HCT116 (cell line): ENCODE measurements around the gene C2. TPM values are rescaled to one million over a fixed set of nuclear protein-coding genes. Genes with fewer than 3 reads are reported as not detected.

ENCODE experiments used
- ATAC-seq: fragments of 200-7000 bp; cut with Tn5 transposase; 2 replicates; pipeline ENCODE4 v1.9.1; 2020; ENCODE audit warnings: mild to moderate bottlenecking, moderate library complexity
- BruUV-seq: library from RNA; stranded (reverse); fragments of 400-500 nt; replicated peaks from 2 replicates; lab custom pipeline; 2021; lab: Mats Ljungman, UMichigan
- CTCF ChIA-PET: fragments of 300-600 bp; sonication (Branson Sonifier 250); formaldehyde crosslinking; loops from one replicate; lab custom pipeline; 2021; ENCODE audit warnings: antibody characterized with exemption; lab: Charles Lee
- POLR2A ChIA-PET: fragments of 300-600, 350-600 bp; sonication (Branson Sonifier 250); formaldehyde crosslinking; loops from one replicate; lab custom pipeline; 2021; ENCODE audit warnings: antibody characterized with exemption; lab: Charles Lee
- RAD21 ChIA-PET, 2 experiments: fragments of 300-600 bp; sonication (Branson Sonifier 250); formaldehyde crosslinking; loops; one replicate each; lab custom pipeline; 2023; ENCODE audit warnings: low total read pairs in 2 of 2; ENCODE audit not compliant: uncharacterized antibody in 2 of 2, unreplicated experiment in 2 of 2, low non-redundant PET in 1 of 2; lab: Charles Lee
- DNase-seq: peaks from one replicate; pipeline ENCODE4 v3.0.0-alpha.2; 2010; ENCODE audit warnings: low read depth, low spot score
- H2AFZ ChIP-seq: fragments of 200-600 bp; shearing (Covaris generic), sonication (generic); 2 replicates; pipeline ENCODE4 v1.6.1; 2017; ENCODE audit warnings: low read depth, mixed run types, mixed read lengths, antibody characterized with exemption, low read length; ENCODE audit not compliant: poor library complexity, severe bottlenecking
- H3K27ac ChIP-seq: 2 replicates; pipeline ENCODE4 v1.5.1; 2012; ENCODE audit warnings: low read depth, low read length
- H3K27me3 ChIP-seq: fragments of 200-600 bp; sonication (generic); 2 replicates; pipeline ENCODE4 v1.6.1; 2016; ENCODE audit warnings: mixed run types, low read length, mixed read lengths; ENCODE audit not compliant: insufficient read depth
- H3K36me3 ChIP-seq, 2 experiments: fragments of 200-500 bp in 1 of 2; fragments of 200-600 bp in 1 of 2; sonication (Bioruptor generic) in 1 of 2; sonication (generic) in 1 of 2; 2 replicates each; pipeline versions ENCODE4 v1.5.1 to v1.6.1; 2014 to 2016; ENCODE audit warnings: low read length in 2 of 2, inconsistent platforms in 1 of 2, mixed read lengths in 1 of 2, mixed run types in 1 of 2; ENCODE audit not compliant: insufficient read depth in 2 of 2, control insufficient read depth in 1 of 2
- H3K4me1 ChIP-seq, 2 experiments: fragments of 200-600 bp in 1 of 2; sonication (generic) in 1 of 2; 2 replicates each; pipeline versions ENCODE4 v1.5.1 to v1.6.1; 2012 to 2017; ENCODE audit warnings: low read length in 2 of 2, inconsistent platforms in 1 of 2, mild to moderate bottlenecking in 1 of 2, mixed read lengths in 1 of 2, mixed run types in 1 of 2, moderate library complexity in 1 of 2; ENCODE audit not compliant: insufficient read depth in 2 of 2, control insufficient read depth in 1 of 2
- H3K4me2 ChIP-seq: fragments of 200-600 bp; sonication (generic); 2 replicates; pipeline ENCODE4 v1.6.1; 2017; ENCODE audit warnings: mixed run types, low read length, mixed read lengths
- H3K4me3 ChIP-seq, 2 experiments: fragments of 200-600 bp in 1 of 2; sonication (generic) in 1 of 2; replicated peaks in 1 of 2; 2 replicates each; pipeline ENCODE4 v1.5.1; 2011 to 2016; ENCODE audit warnings: low read length in 2 of 2, control low read depth in 1 of 2, low read depth in 1 of 2, mild to moderate bottlenecking in 1 of 2, mixed read lengths in 1 of 2, mixed run types in 1 of 2
- H3K79me2 ChIP-seq: fragments of 200-600 bp; sonication (generic); 2 replicates; pipeline ENCODE4 v1.6.1; 2017; ENCODE audit warnings: mild to moderate bottlenecking, mixed run types, low read length, moderate library complexity, mixed read lengths; ENCODE audit not compliant: insufficient read depth
- H3K9ac ChIP-seq: fragments of 200-600 bp; sonication (generic); 2 replicates; pipeline ENCODE4 v1.6.1; 2016; ENCODE audit warnings: low read length, mixed read lengths
- H3K9me2 ChIP-seq: fragments of 200-600 bp; sonication (generic), shearing (Covaris generic); 2 replicates; pipeline ENCODE4 v1.6.1; 2017; ENCODE audit warnings: mixed run types, mild to moderate bottlenecking, moderate library complexity; ENCODE audit not compliant: insufficient read depth
- H3K9me3 ChIP-seq, 2 experiments: fragments of 200-500 bp in 1 of 2; fragments of 200-600 bp in 1 of 2; sonication (Bioruptor generic) in 1 of 2; sonication (generic) in 1 of 2; 2 replicates each; pipeline ENCODE4 v1.6.1; 2014 to 2017; ENCODE audit warnings: low read length in 2 of 2, mixed read lengths in 2 of 2, inconsistent platforms in 1 of 2, low read depth in 1 of 2, mild to moderate bottlenecking in 1 of 2, mixed run types in 1 of 2, moderate library complexity in 1 of 2; ENCODE audit not compliant: control insufficient read depth in 1 of 2, insufficient read depth in 1 of 2
- H4K20me1 ChIP-seq: fragments of 200-600 bp; sonication (generic), shearing (Covaris generic); 2 replicates; pipeline ENCODE4 v1.6.1; 2017; ENCODE audit warnings: mixed run types, mild to moderate bottlenecking, moderate library complexity; ENCODE audit not compliant: insufficient read depth
- ELF1 ChIP-seq: IDR thresholded peaks from 2 replicates; pipeline ENCODE4 v1.6.1; 2012; ENCODE audit warnings: low read depth, borderline replicate concordance
- EZH2 ChIP-seq: fragments of 200-600 bp; sonication (generic); IDR thresholded peaks from 2 replicates; pipeline ENCODE4 v1.6.1; 2017; ENCODE audit warnings: antibody characterized with exemption, mixed run types
- EZH2phosphoT487 ChIP-seq: fragments of 200-600 bp; IDR thresholded peaks from 2 replicates; pipeline ENCODE4 v1.6.1; 2018; ENCODE audit warnings: antibody characterized with exemption, borderline replicate concordance
- POLR2A ChIP-seq: IDR thresholded peaks from 2 replicates; pipeline ENCODE4 v1.7.0; 2011; ENCODE audit warnings: borderline replicate concordance; ENCODE audit not compliant: insufficient read depth, insufficient read length; ENCODE audit errors: extremely low read depth
- POLR2AphosphoS5 ChIP-seq: IDR thresholded peaks from 2 replicates; pipeline ENCODE4 v1.6.1; 2011; ENCODE audit warnings: mild to moderate bottlenecking, low read depth, low read length, moderate library complexity
- RAD21 ChIP-seq: IDR thresholded peaks from 2 replicates; pipeline ENCODE4 v1.6.1; 2012; ENCODE audit warnings: low read depth, mild to moderate bottlenecking
- SIN3A ChIP-seq: IDR thresholded peaks from 2 replicates; pipeline ENCODE4 v1.6.1; 2012; ENCODE audit warnings: low read depth
- SP1 ChIP-seq: IDR thresholded peaks from 2 replicates; pipeline ENCODE4 v1.6.1; 2012; ENCODE audit warnings: low read depth
- TCF7L2 ChIP-seq: IDR thresholded peaks from 2 replicates; pipeline ENCODE4 v1.7.0; 2011; ENCODE audit warnings: borderline replicate concordance, inconsistent platforms; ENCODE audit not compliant: insufficient read depth, insufficient read length; ENCODE audit errors: extremely low read depth
- YY1 ChIP-seq: IDR thresholded peaks from 2 replicates; pipeline ENCODE4 v1.6.1; 2011; ENCODE audit warnings: low read length, low read depth, moderate library complexity, mild to moderate bottlenecking; ENCODE audit not compliant: insufficient replicate concordance; ENCODE audit errors: extremely low read depth
- ZFX ChIP-seq: fragments of 450-650 bp; IDR thresholded peaks from 2 replicates; pipeline ENCODE4 v1.6.1; 2017
- ZNF274 ChIP-seq: fragments of 200-500 bp; sonication (Bioruptor generic); IDR thresholded peaks from 2 replicates; pipeline ENCODE4 v1.6.1; 2014; ENCODE audit warnings: mild to moderate bottlenecking, low read depth, low read length, inconsistent platforms
- intact Hi-C: fragments of 100-400 bp; cut with micrococcal nuclease; formaldehyde crosslinking; loops from 2 replicates; pipeline ENCODE4 v1.10.0; 2022
- total RNA-seq: library from RNA; stranded (reverse); gene quantifications from one replicate; pipeline ENCODE4 v1.2.1, GENCODE V29; 2021; ENCODE audit not compliant: unreplicated experiment
- TF ChIP-seq, protein P1 (sequence below): IDR thresholded peaks from 2 replicates; pipeline ENCODE4 v1.6.1; 2012; ENCODE audit warnings: low read depth
- TF ChIP-seq, protein P2 (sequence below), 3 experiments: fragments of 200-600 bp in 1 of 3; sonication (generic) in 1 of 3; IDR thresholded peaks in 2 of 3; conservative IDR thresholded peaks in 1 of 3; 2 replicates each; pipeline ENCODE4 v1.5.1; 2012 to 2017; ENCODE audit warnings: low read depth in 2 of 3, low read length in 2 of 3, antibody characterized with exemption in 1 of 3, borderline replicate concordance in 1 of 3, control low read depth in 1 of 3, mild to moderate bottlenecking in 1 of 3, mixed read lengths in 1 of 3, mixed run types in 1 of 3, moderate library complexity in 1 of 3; ENCODE audit not compliant: insufficient read depth in 1 of 3
- TF ChIP-seq, protein P3 (sequence below): IDR thresholded peaks from 2 replicates; pipeline ENCODE4 v1.6.1; 2012

Gene C2
- total RNA-seq, 1 experiment from 2014 or later = 3.1 TPM

DNA sequence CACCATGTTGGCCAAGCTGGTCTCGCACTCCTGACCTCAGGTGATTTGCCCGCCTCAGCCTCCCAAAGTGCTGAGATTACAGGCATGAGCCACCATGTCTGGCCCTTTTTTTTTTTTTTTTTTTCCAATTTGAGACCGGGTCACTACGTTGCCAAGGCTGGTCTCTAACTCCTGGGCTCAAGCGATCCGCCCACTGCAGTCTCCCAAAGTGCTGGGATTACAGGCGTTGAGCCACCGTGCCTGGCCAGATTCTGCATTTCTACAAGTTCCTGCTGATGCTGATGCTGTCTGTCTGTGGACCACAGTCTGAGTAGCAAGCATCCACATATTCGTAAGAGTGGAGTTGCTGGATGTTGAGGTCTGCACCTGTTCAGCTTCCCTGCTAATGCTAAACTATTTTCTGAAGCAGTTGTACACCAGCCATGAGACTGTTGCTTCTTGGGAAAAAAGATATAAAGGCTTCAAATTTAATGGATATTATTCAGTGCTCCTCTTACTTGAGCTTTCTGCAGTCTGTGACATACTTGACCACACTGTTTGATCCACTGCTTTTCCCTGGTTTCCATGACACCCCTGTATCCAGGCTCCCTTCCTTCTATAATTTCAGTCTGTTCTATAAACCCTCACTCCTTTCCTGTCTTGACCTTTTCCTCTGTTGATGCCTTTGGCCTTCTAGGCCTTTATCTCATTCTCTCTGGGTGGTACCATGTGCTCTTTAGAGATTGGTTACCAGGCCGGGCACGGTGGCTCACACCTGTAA lies 15.5 kb upstream of the C2 start:
- ChIA-PET CTCF (no interaction called here), POLR2A (no interaction called here), RAD21 (no interaction called here)
- ATAC-seq = no peak
- Histone ChIP-seq H3K27me3 (no peaks in the 10 kb centered on the region), H4K20me1 (no peaks in the 10 kb centered on the region), H3K27ac (peak overlapping the region; percentile 72), H3K4me1 (peaks cover 42 to 69% of the 10 kb centered on the region in 2 experiments), H3K4me2 (peak overlapping the region; percentile 65), H3K79me2 (no peaks in the 10 kb centered on the region), H3K9ac (peak overlapping the region; percentile 37), H2AFZ (no peak overlapping the region), H3K4me3 (no peak overlapping the region), H3K9me2 (no peaks in the 10 kb centered on the region), H3K36me3 (no peaks in the 10 kb centered on the region)
- intact Hi-C loops = no loop called here
- DNase-seq = no peak
- BruUV-seq = no TSS peak
- TF ChIP-seq TCF7L2 (no peak), ZNF274 (no peak), SP1 (no peak), POLR2AphosphoS5 (no peak), EZH2phosphoT487 (no peak), YY1 (no peak), RAD21 (no peak), ZFX (no peak), POLR2A (no peak), EZH2 (no peak), SIN3A (no peak), ELF1 (no peak)
- TF ChIP-seq, protein P1, sequence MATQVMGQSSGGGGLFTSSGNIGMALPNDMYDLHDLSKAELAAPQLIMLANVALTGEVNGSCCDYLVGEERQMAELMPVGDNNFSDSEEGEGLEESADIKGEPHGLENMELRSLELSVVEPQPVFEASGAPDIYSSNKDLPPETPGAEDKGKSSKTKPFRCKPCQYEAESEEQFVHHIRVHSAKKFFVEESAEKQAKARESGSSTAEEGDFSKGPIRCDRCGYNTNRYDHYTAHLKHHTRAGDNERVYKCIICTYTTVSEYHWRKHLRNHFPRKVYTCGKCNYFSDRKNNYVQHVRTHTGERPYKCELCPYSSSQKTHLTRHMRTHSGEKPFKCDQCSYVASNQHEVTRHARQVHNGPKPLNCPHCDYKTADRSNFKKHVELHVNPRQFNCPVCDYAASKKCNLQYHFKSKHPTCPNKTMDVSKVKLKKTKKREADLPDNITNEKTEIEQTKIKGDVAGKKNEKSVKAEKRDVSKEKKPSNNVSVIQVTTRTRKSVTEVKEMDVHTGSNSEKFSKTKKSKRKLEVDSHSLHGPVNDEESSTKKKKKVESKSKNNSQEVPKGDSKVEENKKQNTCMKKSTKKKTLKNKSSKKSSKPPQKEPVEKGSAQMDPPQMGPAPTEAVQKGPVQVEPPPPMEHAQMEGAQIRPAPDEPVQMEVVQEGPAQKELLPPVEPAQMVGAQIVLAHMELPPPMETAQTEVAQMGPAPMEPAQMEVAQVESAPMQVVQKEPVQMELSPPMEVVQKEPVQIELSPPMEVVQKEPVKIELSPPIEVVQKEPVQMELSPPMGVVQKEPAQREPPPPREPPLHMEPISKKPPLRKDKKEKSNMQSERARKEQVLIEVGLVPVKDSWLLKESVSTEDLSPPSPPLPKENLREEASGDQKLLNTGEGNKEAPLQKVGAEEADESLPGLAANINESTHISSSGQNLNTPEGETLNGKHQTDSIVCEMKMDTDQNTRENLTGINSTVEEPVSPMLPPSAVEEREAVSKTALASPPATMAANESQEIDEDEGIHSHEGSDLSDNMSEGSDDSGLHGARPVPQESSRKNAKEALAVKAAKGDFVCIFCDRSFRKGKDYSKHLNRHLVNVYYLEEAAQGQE = no peak
- TF ChIP-seq, protein P2, sequence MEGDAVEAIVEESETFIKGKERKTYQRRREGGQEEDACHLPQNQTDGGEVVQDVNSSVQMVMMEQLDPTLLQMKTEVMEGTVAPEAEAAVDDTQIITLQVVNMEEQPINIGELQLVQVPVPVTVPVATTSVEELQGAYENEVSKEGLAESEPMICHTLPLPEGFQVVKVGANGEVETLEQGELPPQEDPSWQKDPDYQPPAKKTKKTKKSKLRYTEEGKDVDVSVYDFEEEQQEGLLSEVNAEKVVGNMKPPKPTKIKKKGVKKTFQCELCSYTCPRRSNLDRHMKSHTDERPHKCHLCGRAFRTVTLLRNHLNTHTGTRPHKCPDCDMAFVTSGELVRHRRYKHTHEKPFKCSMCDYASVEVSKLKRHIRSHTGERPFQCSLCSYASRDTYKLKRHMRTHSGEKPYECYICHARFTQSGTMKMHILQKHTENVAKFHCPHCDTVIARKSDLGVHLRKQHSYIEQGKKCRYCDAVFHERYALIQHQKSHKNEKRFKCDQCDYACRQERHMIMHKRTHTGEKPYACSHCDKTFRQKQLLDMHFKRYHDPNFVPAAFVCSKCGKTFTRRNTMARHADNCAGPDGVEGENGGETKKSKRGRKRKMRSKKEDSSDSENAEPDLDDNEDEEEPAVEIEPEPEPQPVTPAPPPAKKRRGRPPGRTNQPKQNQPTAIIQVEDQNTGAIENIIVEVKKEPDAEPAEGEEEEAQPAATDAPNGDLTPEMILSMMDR (IDR thresholded peaks at IDR 0.05 in 2 of 3, conservative IDR thresholded peaks at IDR 0.05 in 1 of 3; ENCODE audit: borderline replicate concordance in 1 of 3, insufficient read depth in 1 of 3, low read depth in 2 of 3, low read length in 2 of 3) = no peak
- TF ChIP-seq, protein P3, sequence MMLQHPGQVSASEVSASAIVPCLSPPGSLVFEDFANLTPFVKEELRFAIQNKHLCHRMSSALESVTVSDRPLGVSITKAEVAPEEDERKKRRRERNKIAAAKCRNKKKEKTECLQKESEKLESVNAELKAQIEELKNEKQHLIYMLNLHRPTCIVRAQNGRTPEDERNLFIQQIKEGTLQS = no peak
- TF ChIP-seq, all 23 proteins: peak for 0
- H3K9me3 ChIP-seq = no peaks in the 10 kb centered on the region; a peak in 1 of 4 replicates
